ENCODE data around the gene VIPR1.

DNA sequence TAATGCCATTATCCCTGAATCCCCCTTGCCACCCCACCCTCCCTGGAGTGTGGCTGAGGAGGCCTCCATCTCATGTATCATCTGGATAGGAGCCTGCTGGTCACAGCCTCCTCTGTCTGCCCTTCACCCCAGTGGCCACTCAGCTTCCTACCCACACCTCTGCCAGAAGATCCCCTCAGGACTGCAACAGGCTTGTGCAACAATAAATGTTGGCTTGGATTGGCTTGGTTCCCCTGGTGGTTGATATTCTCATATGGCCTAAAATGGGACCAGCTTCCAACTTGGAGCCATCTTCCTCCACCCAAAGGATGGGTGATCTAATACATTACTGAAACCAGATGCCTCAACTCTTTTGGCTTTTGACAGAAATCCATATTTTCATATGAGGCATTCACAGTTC, 34.9 kb downstream of the VIPR1 start:
- TF ChIP-seq FOXA1 (IDR thresholded peaks at IDR 0.05) = no peak
- TF ChIP-seq SP1 (IDR thresholded peaks at IDR 0.05) = no peak
- TF ChIP-seq BHLHE40 (IDR thresholded peaks at IDR 0.05; ENCODE audit: borderline replicate concordance) = no peak
- no peak for TF ChIP-seq FOXK2 (IDR thresholded peaks at IDR 0.05)
- no peak for TF ChIP-seq ARNT (IDR thresholded peaks at IDR 0.05)
- no peak for TF ChIP-seq HDGF (IDR thresholded peaks at IDR 0.05; ENCODE audit: borderline replicate concordance)
- TF ChIP-seq ELF4 (IDR thresholded peaks at IDR 0.05) = no peak
